Heart left ventricle (tissue), 13 donors: Measurements from ENCODE around the gene MAP3K15.

Experiments
- POLR2A ChIP-seq, 2 donors: fragments of 450-650 bp; IDR thresholded peaks; one replicate each; pipeline ENCODE4 v1.6.1; 2017; ENCODE audit warnings: antibody characterized with exemption in 2 of 2, mild to moderate bottlenecking in 2 of 2, moderate library complexity in 2 of 2
- TF ChIP-seq, protein P1 (sequence below), 12 donors: fragments of 200-600 bp; sonication (generic) in 4 of 12; IDR thresholded peaks; one replicate each; pipeline versions ENCODE4 v1.5.0 to v1.8.0; 2018 to 2022; ENCODE audit warnings: antibody characterized with exemption in 12 of 12, mild to moderate bottlenecking in 5 of 12
- donor health status: ischemic (EF 13 %, LVEDD 7.1; RV severe dilation, severe dysfunction).
- donor health status: DM: no; HTN: yes; CAD: no.
- donor health status: DM: no; HTN: no; CAD: no.
- donor health status: ischemic (EF 25% LVEDD 6.9; RV normal size, moderate dysfunction).
- donor health status: ischemic (EF 25% LVEDD 5.7; RV mildly dilated, moderate dysfunction).
- donor health status: ischemic (EF 35%, LVEDD 5.7; RV mildly dilated, moderate dysfunction).
- donor health status: nonischemic (EF 11% LVEDD 7.7; RV severe dilation, severe dysfunction).
- donor health status: DM: yes; HTN: yes; CAD: no.
- donor health status: PGD.
- donor health status: ischemic (EF 29% LVEDD 5.4; RV normal size, mild dysfunction).
- donor health status: nonischemic (EF 23%, LVEDD 6.1; RV moderate dilation, normal function).

DNA sequence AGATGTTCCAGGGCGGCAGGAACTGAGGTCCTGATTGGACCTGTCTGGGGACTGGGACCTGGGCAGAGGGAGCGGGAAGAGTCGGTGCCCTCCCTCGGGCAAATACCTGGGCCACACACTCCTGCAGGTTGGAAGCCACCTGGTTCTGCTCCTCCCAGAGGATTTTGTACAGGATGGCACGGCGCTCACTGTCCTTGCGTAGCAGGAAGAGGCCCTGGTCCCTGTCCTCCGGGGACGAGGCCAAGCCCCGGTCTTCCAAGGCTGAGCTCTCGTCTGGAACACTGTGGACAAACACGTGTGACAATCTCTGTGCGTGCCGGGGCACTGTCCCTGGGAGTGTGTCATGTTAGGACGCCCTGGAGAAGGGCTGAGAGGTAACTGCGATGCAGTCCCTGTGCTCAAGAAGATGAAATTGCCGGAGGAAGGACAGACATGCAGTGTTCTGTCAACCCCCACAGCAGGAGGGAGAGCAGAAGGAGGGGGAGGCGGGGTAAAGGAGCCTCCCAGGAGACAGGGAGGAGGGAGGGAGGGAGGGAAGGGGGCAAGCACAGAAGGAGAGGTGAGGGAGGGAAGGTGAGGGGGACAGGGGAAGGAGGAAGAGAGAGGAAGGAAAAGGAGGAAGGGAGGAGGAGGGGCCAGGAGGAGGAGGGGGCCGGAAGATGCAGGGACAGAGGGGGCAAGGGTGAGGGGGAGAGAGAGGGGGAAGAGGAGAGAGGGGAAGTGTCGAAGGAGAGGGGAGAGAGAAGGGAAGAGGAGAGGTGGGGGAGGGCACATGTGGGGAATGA is 142.6 kb downstream of the MAP3K15 start:
- TF ChIP-seq POLR2A (IDR thresholded peaks at IDR 0.05) = no peak
- TF ChIP-seq, protein P1, sequence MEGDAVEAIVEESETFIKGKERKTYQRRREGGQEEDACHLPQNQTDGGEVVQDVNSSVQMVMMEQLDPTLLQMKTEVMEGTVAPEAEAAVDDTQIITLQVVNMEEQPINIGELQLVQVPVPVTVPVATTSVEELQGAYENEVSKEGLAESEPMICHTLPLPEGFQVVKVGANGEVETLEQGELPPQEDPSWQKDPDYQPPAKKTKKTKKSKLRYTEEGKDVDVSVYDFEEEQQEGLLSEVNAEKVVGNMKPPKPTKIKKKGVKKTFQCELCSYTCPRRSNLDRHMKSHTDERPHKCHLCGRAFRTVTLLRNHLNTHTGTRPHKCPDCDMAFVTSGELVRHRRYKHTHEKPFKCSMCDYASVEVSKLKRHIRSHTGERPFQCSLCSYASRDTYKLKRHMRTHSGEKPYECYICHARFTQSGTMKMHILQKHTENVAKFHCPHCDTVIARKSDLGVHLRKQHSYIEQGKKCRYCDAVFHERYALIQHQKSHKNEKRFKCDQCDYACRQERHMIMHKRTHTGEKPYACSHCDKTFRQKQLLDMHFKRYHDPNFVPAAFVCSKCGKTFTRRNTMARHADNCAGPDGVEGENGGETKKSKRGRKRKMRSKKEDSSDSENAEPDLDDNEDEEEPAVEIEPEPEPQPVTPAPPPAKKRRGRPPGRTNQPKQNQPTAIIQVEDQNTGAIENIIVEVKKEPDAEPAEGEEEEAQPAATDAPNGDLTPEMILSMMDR (IDR thresholded peaks at IDR 0.05) = peak in 1 of 12 donors; percentile 22
